Anterior cingulate cortex (tissue), 58 donors: ENCODE data around the gene DGKH.
"Not testable (repeated sequence)": the region's sequence is repeated elsewhere in the genome, so short reads cannot be mapped to it uniquely, and the experiment has no call there.

Experiments used
- DNase-seq, 58 donors: peaks; one replicate each; lab custom pipeline; 2025; lab: John Stamatoyannopoulos, UW

The DGKH gene

DNA sequence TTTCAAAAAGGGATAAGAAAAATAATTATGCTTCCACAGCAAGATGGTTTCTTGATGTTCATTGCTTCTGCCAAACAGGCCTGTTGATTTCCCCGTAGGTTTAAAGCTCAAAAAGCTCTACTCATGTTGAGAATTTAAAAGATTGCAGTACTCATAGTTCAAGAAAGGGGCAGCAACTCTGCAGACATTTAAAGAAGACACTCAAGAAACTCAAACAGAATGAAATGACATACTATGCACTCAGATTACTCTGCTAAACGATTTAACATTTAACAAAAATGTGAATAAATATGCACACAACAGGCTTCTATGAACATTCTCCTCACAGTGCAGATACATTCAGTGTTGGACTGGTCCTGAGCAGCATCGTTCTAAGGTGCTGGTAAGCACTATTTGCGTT is 22.7 kb downstream of the DGKH start:
- not testable (repeated sequence) for DNase-seq

DNA sequence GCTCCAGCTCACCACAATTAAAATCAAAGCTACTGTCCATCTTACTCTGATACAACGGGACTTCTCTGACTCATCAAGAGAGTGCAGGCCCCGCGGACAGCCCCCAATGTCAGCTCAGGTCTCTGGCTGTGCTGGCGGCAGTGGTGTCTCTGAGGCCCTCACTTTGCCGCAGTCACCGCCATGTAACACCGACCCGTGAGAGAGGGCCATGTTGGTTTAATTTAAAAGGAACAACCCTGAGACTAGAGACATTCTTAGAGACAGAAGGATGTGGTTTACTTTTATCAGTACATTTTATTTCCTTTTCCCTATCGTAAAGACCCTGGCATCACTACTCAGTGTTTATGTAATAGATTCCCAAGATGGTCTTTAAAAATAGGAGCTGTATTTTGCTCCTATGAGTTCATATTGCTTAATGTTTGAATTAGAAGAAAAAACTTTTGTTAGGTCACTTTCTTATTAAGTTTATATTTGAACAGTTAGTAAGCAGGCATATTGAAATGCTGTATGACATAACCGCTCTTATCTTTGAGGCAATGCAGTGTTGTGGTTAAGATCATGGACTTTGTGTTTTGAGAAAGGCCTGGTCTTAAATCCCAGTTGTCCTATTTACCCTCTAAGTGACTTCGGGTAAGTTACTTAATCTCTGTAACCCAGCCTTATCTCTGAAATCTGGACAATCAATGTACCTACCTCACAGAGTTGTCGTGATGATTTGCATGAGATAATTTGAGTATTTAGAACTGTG is 23.4 kb downstream of the DGKH start:
- DNase-seq = no peak

DNA sequence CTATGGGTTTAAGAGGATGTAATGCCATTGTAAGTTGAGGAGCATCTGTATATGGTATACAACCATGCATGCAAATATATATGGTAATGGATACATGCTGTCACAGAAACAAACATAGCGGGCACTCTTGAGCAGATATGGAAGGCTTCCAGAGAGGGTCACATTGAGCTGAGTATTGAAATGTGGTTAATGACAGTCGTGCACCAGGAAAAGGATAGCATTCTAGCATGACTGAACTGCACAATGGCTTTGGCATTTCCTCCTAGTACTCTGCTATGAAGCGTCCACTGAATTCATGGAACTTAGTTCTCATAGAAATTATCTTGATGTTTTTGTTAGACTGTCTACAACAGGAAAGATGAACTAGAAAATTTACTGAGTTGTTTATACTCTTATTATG is 25.2 kb downstream of the DGKH start:
- no peak for DNase-seq

DNA sequence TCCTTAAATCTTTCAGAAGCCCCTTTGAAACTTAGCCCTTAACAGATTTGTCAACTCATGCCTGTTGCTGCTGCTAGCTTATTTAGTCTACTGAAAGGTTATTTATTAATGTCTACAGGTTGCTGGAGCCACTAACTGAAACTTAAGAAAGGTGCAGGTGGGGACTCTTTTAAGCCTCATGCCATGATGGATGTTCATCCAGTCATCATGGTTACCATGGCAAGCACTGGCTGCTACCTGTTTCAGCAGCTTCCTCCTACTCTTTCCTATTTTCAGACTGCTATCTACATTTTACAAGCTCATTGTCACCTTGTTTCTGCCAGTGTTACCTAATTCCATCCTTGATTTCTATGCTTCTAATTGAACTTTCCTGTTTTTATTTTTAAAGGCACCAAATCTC is 27.1 kb downstream of the DGKH start:
- DNase-seq = peak in 1 of 58 donors; percentile 4

DNA sequence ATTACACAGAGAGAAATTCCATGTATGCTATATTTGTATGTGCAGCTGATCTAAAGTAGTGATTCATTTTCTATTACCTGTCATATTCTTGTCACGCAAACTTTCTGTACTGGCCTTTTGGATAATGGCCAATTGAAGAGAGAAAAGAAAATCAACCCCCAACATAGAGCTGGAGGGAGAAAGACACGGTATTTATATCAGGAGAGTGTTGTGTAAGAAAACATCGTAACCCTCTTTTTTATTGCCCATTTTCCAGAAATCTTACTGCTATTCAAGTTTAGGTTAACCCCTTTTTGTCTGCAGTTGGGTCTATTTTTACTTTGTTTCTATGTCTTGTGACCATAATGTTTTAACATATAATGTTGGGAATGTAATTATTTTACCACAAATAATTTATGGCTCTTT is 27.9 kb downstream of the DGKH start:
- DNase-seq = no peak

DNA sequence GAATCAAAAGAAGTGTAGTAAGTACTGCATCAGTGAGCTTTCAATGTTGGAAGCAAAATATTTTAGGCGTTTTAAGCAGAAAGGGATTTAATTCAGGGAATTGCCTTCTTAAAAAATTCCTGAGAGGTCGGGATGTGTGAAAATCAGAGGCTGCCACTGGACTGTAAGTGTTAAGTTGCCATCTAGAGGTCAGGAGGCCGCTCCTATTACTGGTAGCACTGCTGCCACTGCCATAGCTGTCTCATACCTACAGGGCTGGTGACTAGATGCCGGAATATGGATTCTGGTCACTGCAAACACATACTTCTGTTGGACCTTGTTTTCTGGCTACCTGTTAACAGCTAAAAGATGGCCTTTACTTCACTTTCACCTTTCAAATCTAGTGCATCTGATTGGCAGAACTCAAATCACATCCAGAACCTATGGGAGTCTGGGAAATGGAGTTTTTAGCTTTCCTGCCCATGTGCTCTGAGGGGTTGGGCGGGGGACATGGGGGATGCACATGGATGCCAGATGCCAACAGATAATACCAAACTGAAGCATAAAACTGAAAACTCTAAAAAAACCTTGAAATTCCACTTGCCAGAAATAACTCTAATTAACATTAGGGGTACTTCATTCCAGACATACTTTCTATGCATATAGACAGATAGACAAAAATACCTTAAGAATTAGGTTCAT is 29.8 kb downstream of the DGKH start:
- DNase-seq = peak in 3 of 58 donors; percentile 5 to 11 (median 6)

DNA sequence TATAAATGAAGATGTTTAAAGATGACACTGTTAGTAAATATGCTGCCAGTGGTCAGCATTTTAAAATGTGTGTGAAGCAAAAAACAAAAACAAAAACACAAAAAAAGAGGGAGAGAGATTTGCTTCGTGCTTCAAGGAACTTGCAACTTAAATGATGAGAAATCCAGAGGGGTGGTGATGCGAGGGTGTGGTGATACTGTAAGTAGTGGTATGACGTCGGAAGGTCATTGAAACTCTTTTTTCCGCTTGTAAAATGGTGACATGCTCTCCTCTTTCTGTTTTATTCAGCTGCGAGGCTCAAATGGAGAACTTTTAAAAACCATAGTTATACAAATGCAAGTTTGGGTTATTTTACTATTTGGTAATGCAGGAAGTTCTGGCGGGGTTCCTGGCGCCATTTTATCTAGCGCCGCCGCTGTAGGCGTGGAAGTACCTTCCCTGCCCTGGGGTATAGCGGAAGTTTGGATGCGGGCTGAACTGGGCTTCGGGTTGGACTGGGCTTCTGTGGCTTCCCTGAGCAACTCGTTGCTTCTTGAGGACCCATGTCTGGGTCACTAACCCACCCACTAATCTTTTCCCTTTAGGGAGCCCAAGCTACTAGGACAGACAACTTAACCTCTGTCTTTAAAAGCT is 34.8 kb downstream of the DGKH start:
- no peak for DNase-seq

DNA sequence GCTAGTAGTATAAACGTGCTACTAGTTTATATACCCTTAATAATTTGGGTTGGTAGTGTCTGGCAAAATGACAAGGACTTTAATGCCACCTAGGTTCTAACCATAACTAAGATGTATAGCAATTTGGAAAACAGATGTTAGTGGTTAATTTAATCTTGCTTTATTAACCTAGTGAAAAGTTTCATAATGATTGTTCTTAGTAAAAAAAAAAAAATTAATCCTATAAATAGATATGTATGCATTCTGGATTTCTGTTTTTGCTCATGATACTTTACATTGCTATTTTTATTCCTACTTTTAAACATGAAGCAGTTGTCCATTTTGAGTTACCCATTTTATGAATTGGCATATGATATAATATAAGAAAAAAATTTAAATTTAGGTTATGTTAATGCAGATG is 36.3 kb downstream of the DGKH start:
- no peak for DNase-seq

DNA sequence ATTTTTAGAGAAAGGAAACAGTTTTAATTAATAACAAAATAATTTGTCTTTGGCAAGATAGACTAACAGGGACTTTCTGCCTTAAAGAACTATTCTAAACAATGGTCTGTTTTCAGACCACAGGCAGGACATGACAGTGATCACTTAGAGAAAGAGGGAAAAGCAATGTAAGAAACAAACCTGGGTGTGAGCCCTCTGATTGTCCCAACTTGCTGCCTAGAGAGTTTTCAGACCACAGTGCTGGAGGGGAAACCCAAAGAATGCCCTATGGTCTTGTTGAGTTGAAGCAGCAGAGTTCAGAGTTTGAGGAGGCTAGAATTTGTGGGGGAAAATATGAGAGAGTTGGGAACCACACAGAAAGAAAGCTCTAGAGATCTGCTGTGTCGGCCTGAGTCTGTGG is 38.1 kb downstream of the DGKH start:
- DNase-seq = no peak

DNA sequence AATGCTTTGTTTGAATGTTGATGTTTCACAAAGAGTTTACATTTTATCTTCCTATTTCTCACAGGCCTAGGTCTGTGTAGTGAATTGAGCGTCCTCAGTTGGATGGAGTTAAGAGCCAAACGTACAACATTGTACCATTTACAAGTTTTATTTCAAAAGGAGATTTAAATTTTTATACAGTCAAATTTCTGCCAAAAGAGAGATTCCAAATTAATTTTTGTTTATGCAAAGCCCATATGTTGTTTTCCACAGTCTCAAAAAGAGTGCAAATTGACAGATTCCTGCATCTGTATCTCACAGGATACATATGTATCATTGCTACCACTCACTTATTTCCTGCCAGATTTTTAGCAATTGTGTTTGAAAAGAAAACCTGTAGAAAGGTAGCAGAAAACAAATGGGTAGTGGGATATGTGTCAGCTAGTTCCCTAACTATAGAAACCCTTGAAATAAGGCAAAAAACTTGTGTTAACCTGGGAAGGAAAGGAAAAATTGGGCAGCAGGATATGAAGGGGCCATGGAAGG is 46.1 kb downstream of the DGKH start:
- no peak for DNase-seq

DNA sequence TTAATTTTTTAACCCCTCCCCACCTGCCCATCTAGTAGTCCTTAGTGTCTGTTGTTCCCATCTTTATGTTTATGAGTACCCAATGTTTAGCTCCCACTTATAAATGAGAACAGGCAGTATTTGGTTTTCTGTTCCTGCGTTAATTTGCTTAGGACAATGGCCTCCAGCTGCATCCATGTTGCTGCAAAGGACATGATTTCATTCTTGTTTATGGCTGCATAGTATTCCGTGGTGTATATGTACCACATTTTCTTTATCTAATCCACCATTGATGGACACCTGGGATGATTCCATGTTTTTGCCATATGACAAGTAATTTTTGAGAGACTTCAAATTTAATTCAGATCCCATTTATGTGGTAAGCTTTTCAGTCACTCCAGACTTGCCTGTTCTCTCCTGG is 47.8 kb downstream of the DGKH start:
- not testable (repeated sequence) for DNase-seq

DNA sequence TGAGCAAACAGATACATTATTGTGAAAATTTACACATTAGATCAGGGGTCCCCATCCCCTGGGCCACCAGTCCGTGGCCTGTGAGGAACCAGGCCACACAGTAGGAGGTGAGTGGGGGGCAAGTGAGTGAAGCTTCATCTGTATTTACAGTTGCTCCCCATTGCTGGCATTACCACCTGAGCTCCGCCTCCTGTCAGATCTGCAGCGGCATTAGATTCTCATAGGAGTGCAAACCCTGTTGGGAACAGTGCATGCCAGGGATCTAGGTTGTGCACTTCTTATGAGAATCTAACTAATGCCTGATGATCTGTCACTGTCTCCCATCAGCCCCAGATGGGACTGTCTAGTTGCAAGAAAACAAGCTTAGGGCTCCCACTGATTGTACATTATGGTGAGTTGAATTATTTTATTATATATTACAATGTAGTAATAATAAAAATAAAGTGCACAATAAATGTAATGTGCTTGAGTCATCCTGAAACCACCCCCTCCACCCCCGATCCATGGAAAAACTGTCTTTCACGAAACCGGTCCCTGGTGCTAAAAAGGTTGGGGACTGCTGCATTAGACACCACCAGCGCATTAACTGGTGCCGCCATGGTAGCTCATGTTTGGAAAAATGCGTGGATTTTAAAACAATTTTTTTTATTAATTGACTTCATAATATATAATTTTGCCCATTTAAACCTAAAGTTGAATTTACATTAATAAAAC is 51.7 kb downstream of the DGKH start:
- no peak for DNase-seq

DNA sequence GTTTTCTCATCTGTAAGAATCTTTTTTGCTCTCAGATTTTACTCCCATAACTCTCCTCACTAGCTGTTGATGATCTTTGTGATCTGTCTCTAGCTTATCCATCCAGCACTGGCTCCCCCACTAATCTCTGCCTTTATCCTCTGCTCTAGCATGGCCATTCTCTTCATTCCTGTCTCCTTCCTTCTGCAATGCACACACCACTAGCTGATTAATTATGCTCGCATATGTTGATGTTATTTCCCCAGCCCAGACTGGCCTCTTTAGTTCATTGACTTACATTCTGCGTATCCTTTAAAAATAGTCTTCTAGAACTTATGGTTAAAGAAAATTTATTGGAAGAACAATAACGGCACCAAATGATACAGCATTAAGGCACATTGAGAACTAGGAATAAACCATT is 52.5 kb downstream of the DGKH start:
- no peak for DNase-seq

DNA sequence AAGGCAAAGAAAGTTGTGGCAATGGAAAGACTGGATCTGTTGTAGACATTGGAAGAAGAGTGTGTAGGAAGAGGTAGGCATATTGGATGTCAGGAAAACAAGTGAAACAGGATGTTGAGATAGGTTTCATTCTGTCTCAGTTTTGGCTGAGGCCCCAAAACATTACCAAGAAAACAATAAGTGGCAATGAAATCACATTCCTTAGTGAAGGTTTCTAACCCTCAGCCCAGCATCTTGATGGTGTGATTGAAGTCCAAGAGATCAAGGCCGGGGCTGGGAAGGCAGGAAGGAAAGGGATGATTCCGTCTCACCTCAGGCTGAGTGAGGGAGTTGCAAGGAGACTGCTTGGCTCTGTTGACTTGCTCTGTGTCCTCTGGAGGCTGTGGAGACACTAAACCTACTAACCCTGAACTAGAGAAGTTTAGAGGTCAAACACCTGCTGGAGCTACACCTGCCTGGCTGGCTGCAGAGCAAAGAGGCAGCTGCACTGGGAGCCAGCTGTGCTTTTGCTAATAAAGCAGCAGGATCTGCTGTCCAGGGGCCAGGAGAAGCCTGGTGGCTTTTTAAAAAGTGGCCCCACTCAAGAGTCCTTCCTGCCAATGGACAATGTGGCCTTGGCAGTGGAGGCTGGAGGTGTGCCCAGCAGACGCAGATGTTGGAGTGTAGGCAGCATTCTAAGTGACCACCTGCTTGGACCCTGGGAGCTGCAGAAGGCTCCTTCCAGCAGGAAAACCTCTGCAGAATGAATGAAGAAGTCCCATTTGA is 53.6 kb downstream of the DGKH start:
- no peak for DNase-seq

DNA sequence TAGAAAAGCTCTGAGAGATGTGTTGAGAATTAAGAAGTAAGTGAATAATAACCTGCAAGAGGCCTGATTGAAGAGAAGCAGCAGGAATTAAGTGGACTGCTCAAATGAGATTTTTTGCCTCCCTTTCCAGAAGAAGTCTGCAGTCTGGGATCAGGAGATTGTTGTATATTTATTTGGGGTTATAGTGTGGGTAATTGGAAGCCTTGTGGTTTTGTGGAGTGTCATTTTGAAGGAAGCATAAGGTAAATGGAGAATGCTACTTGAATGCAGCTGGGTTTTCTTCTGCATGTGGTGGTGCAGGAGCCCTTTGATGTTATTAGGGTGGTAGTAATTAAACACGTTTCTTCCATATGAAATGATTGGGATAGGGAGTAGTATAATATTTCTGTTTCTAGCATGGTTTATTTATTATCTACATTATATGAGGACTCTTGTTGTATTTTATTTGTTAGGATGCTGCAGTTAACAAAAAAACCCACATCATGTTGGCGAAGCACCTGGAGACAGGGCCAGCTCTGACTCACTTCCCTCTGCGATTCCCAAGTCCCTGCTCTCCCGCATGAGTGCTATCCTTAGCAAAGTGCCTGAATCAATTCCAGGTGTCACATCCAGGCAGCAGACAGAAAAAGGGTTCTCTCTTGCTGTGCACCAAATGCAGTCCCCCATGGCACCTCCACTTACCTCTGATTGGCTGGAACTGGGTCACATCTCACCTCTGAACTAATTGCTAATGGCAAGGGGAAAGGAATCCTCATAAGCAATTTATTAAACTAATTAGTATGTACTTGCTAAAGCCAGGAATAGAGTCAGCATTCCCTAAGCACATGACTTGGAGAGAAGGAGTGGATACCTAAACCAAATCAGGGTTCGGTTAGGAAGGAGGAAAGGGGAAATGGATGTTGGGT is 54.8 kb downstream of the DGKH start:
- DNase-seq = no peak

DNA sequence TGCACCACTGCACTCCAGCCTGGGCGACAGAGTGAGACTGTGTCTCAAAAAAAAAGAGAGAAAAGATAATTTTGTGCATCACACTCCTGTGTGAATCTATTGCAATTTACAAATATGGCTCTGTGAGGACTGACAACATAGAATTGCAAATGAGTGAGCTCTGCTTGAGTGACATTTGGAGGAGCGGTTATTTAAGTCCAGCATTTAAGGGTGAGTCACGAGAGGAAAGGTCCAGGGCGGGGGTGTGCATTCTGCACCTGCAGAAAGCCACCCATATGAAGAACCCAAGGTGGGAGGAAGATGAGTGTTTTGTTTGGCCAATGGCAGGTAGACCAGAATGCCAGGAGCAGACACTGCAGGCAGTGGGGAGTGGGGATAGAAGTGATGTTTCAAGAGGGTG is 58.5 kb downstream of the DGKH start:
- no peak for DNase-seq

DNA sequence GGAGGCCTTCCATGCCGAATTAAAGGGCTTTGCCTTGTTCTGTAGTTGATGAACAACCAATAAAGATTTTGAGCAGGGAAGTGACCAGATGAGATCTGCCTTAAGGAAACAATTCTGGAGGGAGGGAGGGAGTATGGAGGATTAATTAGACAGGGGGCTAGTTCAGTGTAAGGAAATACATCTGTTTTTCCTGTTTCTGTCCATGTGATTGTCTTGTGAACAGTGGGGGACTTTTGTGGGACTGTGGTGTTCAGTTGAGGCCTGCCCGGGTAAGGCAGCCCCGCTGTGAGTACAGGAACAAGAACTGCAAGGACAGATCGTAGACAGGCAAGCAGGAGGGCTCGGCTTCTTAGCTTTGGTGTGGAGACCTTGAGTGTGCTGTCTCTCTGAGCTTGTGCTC is 59.0 kb downstream of the DGKH start:
- no peak for DNase-seq

DNA sequence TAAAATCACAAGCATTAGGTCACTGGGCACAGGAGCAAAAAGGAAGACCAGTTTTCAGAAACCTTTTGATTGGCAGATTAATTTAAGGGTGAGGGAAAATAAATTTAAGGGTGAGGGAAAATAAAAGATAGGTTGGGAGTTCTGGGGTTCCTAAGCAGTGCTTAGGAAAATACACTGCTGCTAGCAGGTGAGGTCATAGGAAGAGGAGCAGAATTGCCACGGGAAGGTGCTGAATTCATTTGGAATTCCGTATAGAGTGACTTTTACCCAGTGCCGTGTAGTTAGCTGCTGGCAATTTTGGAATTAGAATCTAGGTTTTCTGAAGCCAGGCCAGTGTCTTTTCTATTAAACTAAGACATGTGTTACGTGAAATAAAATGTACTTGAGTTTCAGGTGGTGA is 59.8 kb downstream of the DGKH start:
- no peak for DNase-seq

DNA sequence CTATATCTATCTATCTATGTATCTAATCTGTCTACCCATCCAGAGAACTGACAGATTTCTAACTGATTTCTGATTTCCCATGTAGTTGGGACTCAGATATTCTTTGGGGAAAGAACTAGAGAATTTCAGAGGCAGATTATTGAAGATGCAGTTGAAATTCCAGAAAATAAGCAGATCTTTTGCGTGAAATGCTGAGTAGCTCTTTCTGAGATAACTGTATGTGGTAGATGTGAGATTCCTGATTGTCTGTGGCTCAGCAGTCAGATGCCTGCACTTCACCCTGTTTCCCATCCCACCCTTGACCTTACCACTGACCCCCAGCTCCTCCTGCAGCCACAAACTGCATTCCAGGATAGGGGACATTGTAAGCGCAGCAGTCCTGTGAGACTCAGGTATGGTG is 61.5 kb downstream of the DGKH start:
- DNase-seq = no peak
